Activated CD8-positive, alpha-beta memory T cell treated with anti-CD3 and anti-CD28 coated beads for 36 hours (primary cell): Measurements from ENCODE around the gene OR2F2. TPM values are rescaled to one million over a fixed set of nuclear protein-coding genes. Genes with fewer than 3 reads are reported as not detected.

Source experiments
- CTCF ChIA-PET: fragments of 350-600 bp; sonication (Branson Sonifier 250); formaldehyde crosslinking; loops from one replicate; lab custom pipeline; 2021; ENCODE audit warnings: antibody characterized with exemption; lab: Charles Lee
- POLR2A ChIA-PET: fragments of 350-600 bp; sonication (Branson Sonifier 250); formaldehyde crosslinking; loops from one replicate; lab custom pipeline; 2021; ENCODE audit warnings: antibody characterized with exemption; lab: Charles Lee
- total RNA-seq, 2 experiments: library from RNA; stranded (reverse); gene quantifications; one replicate each; pipeline ENCODE4 v1.2.3, GENCODE V29; 2021

The OR2F2 gene
- total RNA-seq, 2 experiments from 2014 or later = not detected

DNA sequence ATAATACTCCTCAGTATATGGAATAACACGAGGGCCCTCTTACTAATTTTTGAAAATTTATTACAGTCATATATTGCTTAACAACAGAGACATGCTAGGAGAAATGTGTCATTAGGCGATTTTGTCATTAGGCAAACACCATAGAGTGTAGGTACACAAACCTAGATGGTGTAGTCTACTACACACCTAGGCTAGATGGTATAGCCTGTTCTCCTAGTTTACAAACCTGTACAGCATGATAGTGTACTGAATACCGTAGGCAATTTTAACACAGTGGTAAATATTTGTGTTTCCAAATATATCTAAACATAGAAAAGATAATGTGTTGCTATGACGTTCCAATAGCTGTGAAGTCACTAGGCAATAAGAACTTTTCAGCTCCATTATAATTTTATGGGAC lies 32.4 kb downstream of the OR2F2 start:
- ChIA-PET POLR2A (no interaction called here), CTCF (no interaction called here)

DNA sequence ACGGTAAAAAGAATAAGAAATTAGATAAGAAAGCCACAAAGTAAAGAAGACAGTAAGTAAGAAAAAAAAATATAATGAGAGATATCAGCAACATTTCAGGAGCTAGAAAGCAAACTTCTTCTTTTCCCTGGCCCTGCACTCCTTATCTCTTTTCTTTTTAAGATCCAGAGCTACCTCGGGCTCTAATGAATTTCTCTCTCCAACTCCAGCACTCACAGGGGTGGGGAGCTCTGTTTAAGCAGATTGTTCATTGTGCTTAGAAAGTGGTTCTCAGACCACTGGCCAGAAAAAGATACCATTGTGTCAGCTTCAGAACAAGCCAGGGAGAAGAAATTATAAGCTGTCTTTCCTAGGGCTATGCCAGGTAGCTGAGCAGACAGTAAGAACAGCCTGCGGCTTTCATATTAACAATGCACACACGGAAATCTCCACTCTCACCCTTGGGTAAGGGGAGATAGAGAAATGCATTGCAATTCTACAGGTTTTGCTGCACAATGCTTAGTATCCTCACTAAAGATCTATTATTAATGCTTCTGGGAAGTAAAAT lies 38.9 kb downstream of the OR2F2 start:
- CTCF ChIA-PET = no interaction called here
- POLR2A ChIA-PET = no interaction called here

DNA sequence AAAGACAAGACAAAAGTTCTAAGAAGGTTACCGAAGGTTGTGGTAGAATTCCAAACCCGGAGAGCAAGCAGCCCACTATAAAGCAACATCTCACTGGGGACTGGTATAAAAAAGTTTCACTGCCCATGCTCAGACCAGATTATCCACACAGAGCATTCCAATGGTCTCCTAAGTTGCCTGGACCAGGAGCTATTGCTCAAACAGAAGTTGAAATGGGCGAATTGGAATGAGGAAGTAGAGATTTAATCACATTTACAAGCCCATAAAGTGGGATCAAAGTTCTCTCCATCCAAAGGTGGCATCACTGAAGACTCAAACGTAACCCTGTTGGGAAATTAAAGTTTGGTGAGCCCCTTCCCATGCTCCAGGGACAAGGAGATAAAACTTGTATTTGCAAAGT lies 39.4 kb downstream of the OR2F2 start:
- ChIA-PET CTCF (no interaction called here), POLR2A (no interaction called here)

DNA sequence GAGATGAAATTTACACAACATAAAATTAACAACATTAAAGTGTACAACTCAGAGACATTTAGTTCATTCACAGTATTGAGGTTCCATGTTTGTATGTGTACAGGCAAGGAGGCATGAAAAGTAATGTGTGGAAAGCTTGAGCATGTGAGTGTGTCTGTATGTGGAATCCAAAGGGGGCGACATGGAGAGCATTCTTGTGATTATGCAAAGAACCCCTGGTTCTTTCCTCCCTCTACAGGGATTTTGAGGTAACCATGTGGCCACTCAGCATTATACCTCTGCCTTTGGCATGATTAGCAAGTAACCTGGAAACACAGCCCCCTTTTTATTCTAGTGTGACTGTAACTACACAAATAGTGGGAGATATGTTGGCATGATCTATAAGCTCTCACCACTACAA lies 40.6 kb downstream of the OR2F2 start:
- ChIA-PET POLR2A (no interaction called here), CTCF (no interaction called here)

DNA sequence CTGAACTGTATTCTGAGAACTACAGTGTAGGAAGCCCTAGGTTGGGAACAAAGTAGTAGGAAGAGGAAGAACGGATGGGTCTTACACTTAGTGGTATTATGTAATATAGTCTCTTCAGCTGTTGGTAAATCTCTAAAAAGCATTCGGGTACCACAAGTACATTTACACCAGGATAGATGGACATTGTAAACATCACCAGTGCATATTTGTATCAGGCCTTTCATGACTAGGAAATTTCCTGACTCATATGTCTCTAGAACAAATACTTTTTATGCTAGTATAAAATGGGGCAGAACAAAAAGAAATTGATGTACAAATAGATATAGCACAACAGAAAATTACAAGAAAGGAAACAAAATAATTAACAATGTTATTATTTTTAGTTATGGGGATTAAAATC lies 43.6 kb downstream of the OR2F2 start:
- CTCF ChIA-PET = no interaction called here
- POLR2A ChIA-PET = no interaction called here

DNA sequence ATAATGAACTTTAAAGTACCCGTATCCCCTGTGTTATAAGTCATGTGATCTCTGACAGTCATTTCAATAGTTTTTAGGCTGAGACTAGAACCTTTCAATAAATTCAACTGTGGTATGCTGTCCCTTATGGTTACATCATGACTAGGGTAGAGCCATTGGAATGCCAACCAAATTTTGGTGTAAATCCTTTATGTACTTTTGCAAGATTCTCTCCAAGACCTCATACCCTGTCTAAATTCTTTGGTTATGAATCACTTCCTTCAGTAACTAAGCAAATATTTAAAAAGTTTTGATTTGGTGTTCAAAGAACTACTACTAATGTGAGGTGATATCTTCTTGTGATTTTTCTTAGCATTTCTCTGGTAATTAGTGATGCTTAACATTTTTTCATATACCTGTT lies 44.3 kb downstream of the OR2F2 start:
- POLR2A ChIA-PET = no interaction called here
- CTCF ChIA-PET = no interaction called here

DNA sequence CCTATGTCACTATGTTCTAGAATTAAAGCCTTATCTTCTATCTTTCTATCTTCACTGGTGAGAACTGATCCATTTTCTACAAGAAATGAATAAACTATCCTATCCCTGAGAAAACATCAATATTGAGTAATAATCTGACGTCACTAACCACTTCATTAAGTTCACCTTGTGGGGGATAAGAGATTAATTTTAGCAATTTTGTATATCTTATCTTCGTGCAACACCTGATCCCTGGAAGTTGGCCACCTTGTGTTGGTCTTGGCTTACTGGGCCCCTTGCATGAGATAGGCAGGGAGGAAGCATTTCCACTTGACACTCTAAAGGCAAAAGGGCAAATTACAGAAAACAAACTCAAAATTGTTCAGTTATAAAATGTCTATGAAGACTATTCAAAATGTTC lies 45.0 kb downstream of the OR2F2 start:
- ChIA-PET POLR2A (no interaction called here), CTCF (no interaction called here)

DNA sequence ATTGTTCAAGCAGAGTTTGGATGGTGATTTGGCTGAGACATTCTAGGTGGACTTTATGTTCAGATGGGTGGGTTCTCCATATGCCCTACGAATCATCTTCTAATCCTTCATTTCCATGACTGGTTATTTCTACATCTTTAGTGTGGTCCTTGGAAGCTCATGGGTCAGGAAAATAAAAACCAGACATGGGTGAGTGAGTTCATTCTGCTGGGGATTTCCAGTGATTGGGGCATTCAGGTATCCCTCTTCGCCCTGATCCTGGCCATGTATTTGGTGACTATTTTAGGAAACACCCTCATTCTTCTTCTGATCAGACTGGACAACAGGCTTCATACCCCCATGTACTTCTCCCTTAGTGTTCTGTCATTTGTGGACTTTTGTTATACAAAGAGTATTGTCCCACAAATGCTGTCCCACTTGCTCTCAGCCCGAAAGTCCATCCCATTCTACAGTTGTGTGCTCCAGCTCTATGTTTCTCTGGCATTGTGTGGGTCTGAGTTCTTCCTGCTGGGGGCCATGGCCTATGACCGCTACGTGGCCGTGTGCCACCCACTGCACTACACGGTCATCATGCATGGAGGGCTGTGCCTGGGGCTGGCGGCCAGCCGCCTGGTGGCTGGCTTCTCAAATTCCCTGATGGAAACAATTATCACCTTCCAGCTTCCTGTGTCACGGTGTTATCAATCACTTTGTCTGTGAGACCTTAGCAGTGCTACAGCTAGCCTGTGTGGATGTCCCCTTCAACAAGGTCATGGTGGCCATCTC lies 45.9 kb downstream of the OR2F2 start:
- ChIA-PET CTCF (no interaction called here), POLR2A (interaction anchor here (0.6 kb wide), 1 partner anchor 44 kb away, joined by 3 read pairs; no protein-coding TSS in a partner anchor)

DNA sequence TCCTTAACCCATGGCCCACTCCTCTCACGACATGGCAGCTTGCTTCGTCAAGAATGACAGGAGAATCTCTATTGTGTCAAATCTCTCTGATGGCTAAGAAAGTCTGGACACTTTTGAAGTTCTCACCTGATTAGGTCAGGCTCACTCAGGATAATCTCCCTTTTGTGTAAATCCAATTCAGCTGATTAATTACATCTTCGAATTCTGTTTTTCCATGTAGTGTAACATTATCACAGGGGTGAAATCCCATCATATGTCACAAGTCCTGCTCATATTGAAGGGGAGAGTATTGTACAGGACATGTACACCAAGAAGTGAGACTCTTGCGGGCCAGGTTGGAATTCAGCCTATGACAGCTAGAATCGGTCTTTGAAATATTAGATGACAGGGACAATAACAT lies 48.9 kb downstream of the OR2F2 start:
- ChIA-PET CTCF (no interaction called here), POLR2A (no interaction called here)

Other genes starting within 250 kb of the OR2F2 start
- under 1 TPM; 0.36 to 0.52 TPM for gene CTAGE6, start 177.5 kb upstream of the OR2F2 start, total RNA-seq
- 10 to 100 TPM; 10.4 to 11.2 TPM for gene TCAF1, start 33.1 kb upstream of the OR2F2 start, total RNA-seq
- gene OR2F1, start 19.6 kb downstream of the OR2F2 start, total RNA-seq = not detected
- not detected for gene OR6B1, start 65.1 kb downstream of the OR2F2 start, total RNA-seq
- gene OR2A5, start 113.7 kb downstream of the OR2F2 start, total RNA-seq = not detected
- gene OR2A25, start 134.6 kb downstream of the OR2F2 start, total RNA-seq = not detected
- not detected for gene OR2A12, start 151.0 kb downstream of the OR2F2 start, total RNA-seq
- not detected for gene OR2A2, start 174.3 kb downstream of the OR2F2 start, total RNA-seq
- gene OR2A14, start 187.9 kb downstream of the OR2F2 start, total RNA-seq = not detected
- 1 to 10 TPM; 1.2 to 2.0 TPM for gene CTAGE4, start 248.2 kb downstream of the OR2F2 start, total RNA-seq